Measurements from ENCODE around the gene SMARCC2.
"Not testable (repeated sequence)": the region's sequence is repeated elsewhere in the genome, so short reads cannot be mapped to it uniquely, and the experiment has no call there.

Gene SMARCC2

DNA sequence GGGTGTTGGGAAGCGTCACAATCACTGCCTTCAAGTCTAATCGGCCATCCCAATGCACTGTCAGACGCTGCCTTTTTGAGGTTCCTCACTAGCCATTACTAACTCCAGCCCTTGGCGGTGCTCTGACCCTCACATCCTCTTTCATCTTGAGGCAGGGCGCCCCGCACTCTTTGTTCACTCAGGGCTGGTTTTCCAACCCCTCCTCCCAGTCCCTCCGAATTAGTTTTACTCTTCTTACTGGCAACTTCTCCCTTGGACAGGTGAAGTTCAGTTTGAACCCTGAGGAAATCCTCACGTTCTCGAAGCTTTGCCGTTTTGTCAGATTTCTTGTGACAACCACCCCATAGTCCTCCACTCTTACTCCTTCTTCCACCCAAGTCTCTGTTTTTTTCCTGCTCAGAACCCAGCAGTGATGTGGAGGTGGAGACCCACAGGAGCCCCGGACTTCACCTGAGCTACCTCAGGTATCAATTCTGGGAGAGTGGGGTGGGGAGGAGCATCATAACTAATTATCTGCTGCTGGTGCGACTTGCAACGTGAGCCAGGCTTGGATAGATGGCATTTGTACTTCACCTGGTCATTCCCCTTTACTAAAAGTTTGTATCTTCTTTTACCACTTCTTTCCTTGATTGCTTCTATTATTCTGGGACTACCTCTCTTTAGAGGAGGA is 70.5 kb downstream of the SMARCC2 start:
- DNase-seq = no peak

GRCh38 chr12:56117778-56118687 is 71.2 kb downstream of the SMARCC2 start, which contains the start of gene ZC3H10:
TSS of gene ZC3H10 (plus strand) at chr12:56118266. CDS start at chr12:56120563, 2,297 bp downstream.
- DNase-seq = peak; percentile 98

DNA sequence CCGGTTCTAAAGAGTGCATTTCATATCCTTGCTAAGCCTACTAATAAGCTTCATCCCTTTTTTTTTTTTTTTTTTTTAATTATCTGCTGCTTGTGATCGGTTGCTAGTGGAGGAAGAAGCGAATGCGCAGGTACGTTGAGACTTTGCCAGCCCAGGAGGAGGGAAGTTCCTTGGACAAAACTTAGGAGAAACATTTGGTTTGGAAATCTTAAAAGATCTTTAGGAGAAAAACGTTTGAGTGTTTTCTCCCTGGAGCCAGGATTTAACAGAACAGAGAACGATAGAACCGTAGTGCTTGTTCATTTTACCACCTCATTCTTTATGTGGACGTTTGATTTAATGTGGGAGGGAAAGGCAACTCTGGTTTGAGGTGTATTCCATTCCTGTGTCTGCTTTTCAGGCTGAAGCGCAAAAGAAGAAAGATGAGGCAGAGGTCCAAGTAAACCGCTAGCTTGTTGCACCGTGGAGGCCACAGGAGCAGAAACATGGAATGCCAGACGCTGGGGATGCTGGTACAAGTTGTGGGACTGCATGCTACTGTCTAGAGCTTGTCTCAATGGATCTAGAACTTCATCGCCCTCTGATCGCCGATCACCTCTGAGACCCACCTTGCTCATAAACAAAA is 72.1 kb downstream of the SMARCC2 start:
- DNase-seq = not testable (repeated sequence)

DNA sequence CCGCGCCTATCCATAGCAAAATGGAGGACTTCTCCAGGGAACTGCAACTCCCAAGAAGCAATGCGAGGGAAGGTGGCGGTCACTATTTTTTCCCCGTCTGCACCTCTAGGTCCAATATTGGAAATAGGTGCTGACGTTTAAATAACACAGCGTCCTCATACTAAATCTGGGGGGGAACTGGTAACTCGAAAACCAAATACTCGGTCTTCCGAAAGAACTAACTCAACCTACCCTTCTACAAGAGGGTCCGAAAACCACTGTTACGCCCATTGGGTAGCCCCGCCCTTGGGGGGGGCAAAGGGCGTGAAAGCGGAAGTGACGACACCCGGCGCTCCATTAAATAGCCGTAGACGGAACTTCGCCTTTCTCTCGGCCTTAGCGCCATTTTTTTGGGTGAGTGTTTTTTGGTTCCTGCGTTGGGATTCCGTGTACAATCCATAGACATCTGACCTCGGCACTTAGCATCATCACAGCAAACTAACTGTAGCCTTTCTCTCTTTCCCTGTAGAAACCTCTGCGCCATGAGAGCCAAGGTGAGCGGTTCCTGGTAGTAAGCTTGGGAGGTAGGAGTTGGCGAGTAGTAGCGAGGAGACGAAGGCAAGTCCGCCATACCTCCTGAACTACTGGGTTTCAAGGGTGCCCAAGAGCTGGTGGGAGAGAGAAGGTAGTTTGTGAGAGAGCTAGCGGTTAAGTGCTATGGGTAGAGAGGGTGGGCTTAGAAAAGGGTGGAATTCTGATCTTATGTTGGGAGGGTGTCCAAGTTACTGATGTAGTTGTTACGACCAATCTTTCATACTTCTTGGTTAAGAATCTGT is 72.8 kb downstream of the SMARCC2 start, which contains the start of gene RPL41:
RPL41 (plus strand) TSS at position 367 of the 815 bp plus-strand sequence.
- peak; percentile 84 for DNase-seq

- DNase-seq = no peak
Observed at GRCh38 chr12:56115329-56115728, 74.0 kb downstream of the SMARCC2 start.

DNA sequence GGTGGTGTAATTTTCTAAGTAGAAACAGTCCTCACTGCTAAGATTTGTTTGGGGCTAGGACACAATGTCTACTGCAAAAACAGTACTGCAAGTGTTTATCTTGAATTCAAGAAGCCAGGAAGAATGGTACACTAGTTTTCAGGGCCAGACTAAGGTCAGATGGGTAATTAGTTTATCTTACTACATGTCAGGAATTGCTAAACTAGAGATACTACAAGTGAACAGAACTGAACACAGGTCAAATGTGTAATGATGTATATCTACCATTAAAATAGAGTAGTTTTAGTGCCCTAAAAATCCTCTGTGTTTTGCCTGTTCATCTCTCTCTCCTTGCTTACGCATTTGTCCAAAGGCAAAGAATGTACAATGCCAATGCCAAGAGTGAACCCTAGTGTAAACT is 75.2 kb downstream of the SMARCC2 start:
- no peak for DNase-seq

Measured in NCI-H526 treated with DMSO at 0.1 percent for 48 hours (cell line).